Hepatocyte (in vitro differentiated cells): Measurements from ENCODE around the gene ERC2. TPM values are rescaled to one million over a fixed set of nuclear protein-coding genes. Genes with fewer than 3 reads are reported as not detected.

Experiments
- DNase-seq: peaks from one replicate; pipeline ENCODE4 v3.0.0-alpha.2; 2016; ENCODE audit warnings: low spot score
- H2AFZ ChIP-seq: fragments of 200-600 bp; sonication (generic); 2 replicates; pipeline ENCODE4 v1.6.0; 2016; ENCODE audit warnings: antibody characterized with exemption, mild to moderate bottlenecking
- H3K27ac ChIP-seq: fragments of 200-600 bp; sonication (generic); 2 replicates; pipeline ENCODE4 v1.5.1; 2016; ENCODE audit warnings: mild to moderate bottlenecking
- H3K27me3 ChIP-seq: fragments of 200-600 bp; sonication (generic); 2 replicates; pipeline ENCODE4 v1.6.1; 2016
- H3K36me3 ChIP-seq: fragments of 200-600 bp; sonication (generic); replicated peaks from 2 replicates; pipeline ENCODE4 v1.5.1; 2016; ENCODE audit warnings: low read depth; ENCODE audit not compliant: insufficient read depth
- H3K4me1 ChIP-seq: fragments of 200-600 bp; sonication (generic); 2 replicates; pipeline ENCODE4 v1.5.1; 2016; ENCODE audit warnings: mild to moderate bottlenecking, moderate library complexity; ENCODE audit not compliant: insufficient read depth
- H3K4me2 ChIP-seq: fragments of 200-600 bp; sonication (generic); 2 replicates; pipeline ENCODE4 v1.6.0; 2016
- H3K4me3 ChIP-seq: fragments of 200-600 bp; sonication (generic); 2 replicates; pipeline ENCODE4 v1.5.1; 2016; ENCODE audit warnings: mild to moderate bottlenecking
- H3K79me2 ChIP-seq: fragments of 200-600 bp; sonication (generic); 2 replicates; pipeline ENCODE4 v1.6.0; 2017; ENCODE audit warnings: mild to moderate bottlenecking
- H3K9me2 ChIP-seq: fragments of 200-600 bp; sonication (generic); replicated peaks from 2 replicates; pipeline ENCODE4 v1.6.0; 2017; ENCODE audit warnings: mild to moderate bottlenecking; ENCODE audit not compliant: insufficient read depth
- H3K9me3 ChIP-seq: fragments of 200-600 bp; sonication (generic); 2 replicates; pipeline ENCODE4 v1.5.1; 2016; ENCODE audit warnings: low read depth, mild to moderate bottlenecking
- H4K20me1 ChIP-seq: fragments of 200-600 bp; sonication (generic); 2 replicates; pipeline ENCODE4 v1.6.0; 2016; ENCODE audit warnings: mild to moderate bottlenecking; ENCODE audit not compliant: insufficient read depth, poor library complexity, severe bottlenecking
- CTCF ChIP-seq: fragments of 200-600 bp; sonication (generic); IDR thresholded peaks from 2 replicates; pipeline ENCODE4 v1.5.1; 2016; ENCODE audit warnings: antibody characterized with exemption, mild to moderate bottlenecking; ENCODE audit not compliant: poor library complexity
- EZH2 ChIP-seq: fragments of 200-600 bp; sonication (generic); IDR thresholded peaks from 2 replicates; pipeline ENCODE4 v1.6.1; 2016; ENCODE audit warnings: antibody characterized with exemption, mild to moderate bottlenecking, borderline replicate concordance
- EZH2phosphoT487 ChIP-seq: fragments of 200-600 bp; sonication (generic); IDR thresholded peaks from one replicate; pipeline ENCODE4 v1.6.1; 2018; ENCODE audit warnings: antibody characterized with exemption, mild to moderate bottlenecking, low read depth, moderate library complexity; ENCODE audit not compliant: unreplicated experiment, severe bottlenecking
- WGBS: methylation state at CpG from one replicate; pipeline ENCODE4 v1.1.6; 2016; ENCODE audit warnings: low lambda C conversion rate; ENCODE audit errors: missing lambda C conversion rate; 5-methylcytosine and 5-hydroxymethylcytosine counted together
- polyA plus RNA-seq: library from polyadenylated mRNA; unstranded; fragments of >200 nt; fragmentation: Nextera tagmentation; extraction: Ambion mirVana; gene quantifications from 2 replicates; pipeline ENCODE4 v1.2.1, GENCODE V29; 2016
- total RNA-seq: library from RNA; depleted of rRNA; stranded (reverse); fragments of >200 nt; gene quantifications from 2 replicates; pipeline ENCODE4 v1.2.3, GENCODE V29; 2014

The ERC2 gene
- total and polyA plus RNA-seq, 2 experiments from 2014 or later, result 1.2 to 5.3 TPM

DNA sequence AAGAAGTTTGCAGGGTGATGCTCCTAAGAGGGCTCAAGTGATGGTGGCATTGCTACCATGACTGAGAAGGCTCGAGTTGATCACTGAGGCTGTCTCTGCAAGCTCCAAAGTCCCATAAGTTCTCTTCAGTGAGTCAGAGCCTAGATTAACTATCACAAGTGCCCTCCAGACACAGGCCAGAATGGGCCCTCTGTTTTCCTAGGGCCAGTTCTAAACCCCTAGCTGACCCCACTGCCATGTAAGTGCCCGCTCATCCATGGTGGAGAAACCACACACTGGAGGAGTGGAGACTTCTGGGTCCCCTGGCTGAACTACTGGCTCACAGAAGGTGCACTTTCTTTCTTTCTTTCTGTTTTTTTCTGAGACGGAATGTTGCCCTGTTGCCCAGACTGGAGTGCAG, 893.6 kb downstream of the ERC2 start:
- H3K27ac ChIP-seq, result no peak overlapping the region
- WGBS, result 96% methylated on average over 3 of the region's 3 CpGs

GRCh38 chr3:55572816-55573215, 895.5 kb downstream of the ERC2 start:
- Histone ChIP-seq H4K20me1 (no peaks in the 10 kb centered on the region), H3K9me3 (no peaks in the 10 kb centered on the region), H3K36me3 (no peaks in the 10 kb centered on the region), H3K27me3 (no peaks in the 10 kb centered on the region), H3K79me2 (no peaks in the 10 kb centered on the region), H2AFZ (no peak overlapping the region), H3K4me3 (no peak overlapping the region), H3K9me2 (no peaks in the 10 kb centered on the region), H3K4me2 (no peak overlapping the region), H3K27ac (no peak overlapping the region), H3K4me1 (peaks cover 20% of the 10 kb centered on the region)
- no peak for DNase-seq
- WGBS, result 88% methylated on average over 2 of the region's 2 CpGs
- TF ChIP-seq CTCF (no peak), EZH2 (no peak), EZH2phosphoT487 (no peak)

More for the DNA sequence above, 893.6 kb downstream of the ERC2 start:
- no peaks in the 10 kb centered on the region for H3K27me3 ChIP-seq
- H3K9me2 ChIP-seq, result no peaks in the 10 kb centered on the region
- no peak overlapping the region for H3K4me2 ChIP-seq
- no peak overlapping the region for H3K4me3 ChIP-seq
- no peak for TF ChIP-seq EZH2phosphoT487
- TF ChIP-seq CTCF, result no peak
- no peak for TF ChIP-seq EZH2
- H3K36me3 ChIP-seq, result no peaks in the 10 kb centered on the region
- no peak overlapping the region for H2AFZ ChIP-seq
- no peak for DNase-seq
- no peaks in the 10 kb centered on the region for H4K20me1 ChIP-seq
- H3K79me2 ChIP-seq, result no peaks in the 10 kb centered on the region
- peaks cover 17% of the 10 kb centered on the region for H3K4me1 ChIP-seq
- H3K9me3 ChIP-seq, result no peaks in the 10 kb centered on the region

DNA sequence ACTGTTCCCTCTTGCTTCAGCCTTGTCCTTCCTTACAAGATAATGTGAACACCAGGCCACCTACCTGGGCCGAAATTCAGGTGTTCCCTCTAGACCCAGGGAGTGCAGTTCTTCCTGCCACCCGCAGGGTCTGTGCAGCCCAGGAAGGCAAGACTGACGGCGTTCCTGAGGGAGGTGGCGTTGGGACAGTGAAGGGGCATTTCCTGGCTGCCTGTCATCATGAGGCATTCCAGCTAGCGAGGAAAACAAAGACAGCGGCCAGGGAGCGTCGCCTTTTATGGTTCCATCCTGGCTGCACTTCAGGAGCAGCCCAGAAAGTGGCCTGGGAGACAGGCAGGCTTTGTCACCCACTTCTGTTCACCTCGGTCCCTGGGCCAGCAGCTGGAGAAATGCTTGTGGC, 896.4 kb downstream of the ERC2 start:
- Histone ChIP-seq H3K4me2 (no peak overlapping the region), H3K4me1 (peaks cover 19% of the 10 kb centered on the region), H2AFZ (no peak overlapping the region), H3K9me2 (no peaks in the 10 kb centered on the region), H3K79me2 (no peaks in the 10 kb centered on the region), H3K4me3 (no peak overlapping the region), H3K27me3 (no peaks in the 10 kb centered on the region), H4K20me1 (no peaks in the 10 kb centered on the region), H3K27ac (peak overlapping the region; percentile 22), H3K9me3 (no peaks in the 10 kb centered on the region), H3K36me3 (no peaks in the 10 kb centered on the region)
- DNase-seq, result peak; percentile 69
- WGBS, result 32% methylated on average over 10 of the region's 10 CpGs
- TF ChIP-seq CTCF (peak; percentile 21), EZH2phosphoT487 (no peak)

- Histone ChIP-seq H3K4me1 (peaks cover 13% of the 10 kb centered on the region), H3K9me3 (no peaks in the 10 kb centered on the region), H3K27me3 (no peaks in the 10 kb centered on the region), H2AFZ (no peak overlapping the region), H3K9me2 (no peaks in the 10 kb centered on the region), H3K4me2 (no peak overlapping the region), H3K4me3 (no peak overlapping the region), H3K36me3 (no peaks in the 10 kb centered on the region), H3K79me2 (no peaks in the 10 kb centered on the region), H4K20me1 (no peaks in the 10 kb centered on the region), H3K27ac (no peak overlapping the region)
- no peak for TF ChIP-seq EZH2
- no peak for TF ChIP-seq CTCF
- TF ChIP-seq EZH2phosphoT487, result no peak
- 50% methylated on average over 3 of the region's 3 CpGs for WGBS
- no peak for DNase-seq
Measured at GRCh38 chr3:55571216-55571813, 897.0 kb downstream of the ERC2 start.
